HG02852 (cell line): ENCODE results near the gene SPRY1.

Experiments
- ATAC-seq: cut with Tn5 transposase; IDR thresholded peaks from one replicate; pipeline ENCODE4 v1.9.1; 2021; ENCODE audit warnings: mild to moderate bottlenecking, moderate library complexity; ENCODE audit not compliant: unreplicated experiment

The SPRY1 gene

GRCh38 chr4:123378794-123379193, 17.8 kb upstream of the SPRY1 start:
- no peak for ATAC-seq

DNA sequence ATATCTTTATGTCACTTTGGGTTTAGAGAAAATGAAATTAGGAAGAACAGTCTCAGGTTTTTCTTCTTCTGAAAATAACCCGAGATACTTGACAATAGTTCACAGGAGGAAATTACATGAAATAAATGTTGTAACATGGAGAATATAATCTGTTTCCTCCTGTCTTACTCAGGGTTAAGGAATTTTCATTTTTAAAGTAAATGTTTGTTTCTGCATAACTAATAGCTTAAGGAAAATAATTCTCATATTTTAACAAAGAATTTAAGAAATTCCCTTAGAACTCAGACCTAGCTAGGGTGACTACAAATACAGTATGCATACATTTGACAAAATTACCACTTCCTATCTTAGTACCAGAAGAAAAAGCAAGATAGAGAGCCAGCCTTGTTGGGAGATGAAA, 17.2 kb upstream of the SPRY1 start:
- no peak for ATAC-seq

- ATAC-seq, result peak; percentile 94
These were observed 15.6 kb upstream of the SPRY1 start for GRCh38 chr4:123380728-123381716.

DNA sequence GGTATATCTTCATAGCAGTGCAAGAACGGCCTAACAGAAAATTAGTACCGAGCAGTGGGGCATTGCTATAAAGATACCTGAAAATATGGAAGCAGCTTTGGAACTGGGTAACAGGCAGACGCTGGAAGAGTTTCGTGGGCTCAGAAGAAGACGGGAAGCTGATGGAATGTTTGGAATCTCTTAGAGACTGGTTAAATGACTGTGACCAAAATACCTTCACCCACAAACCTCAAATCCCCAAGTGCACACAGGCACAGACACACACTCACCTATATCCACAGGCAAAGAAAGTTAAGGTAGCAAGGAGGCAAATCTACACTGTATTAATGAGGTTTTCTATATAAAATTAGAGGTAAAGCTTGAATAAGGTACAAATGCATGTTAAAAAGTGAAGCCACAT, 14.6 kb upstream of the SPRY1 start:
- ATAC-seq, result no peak

DNA sequence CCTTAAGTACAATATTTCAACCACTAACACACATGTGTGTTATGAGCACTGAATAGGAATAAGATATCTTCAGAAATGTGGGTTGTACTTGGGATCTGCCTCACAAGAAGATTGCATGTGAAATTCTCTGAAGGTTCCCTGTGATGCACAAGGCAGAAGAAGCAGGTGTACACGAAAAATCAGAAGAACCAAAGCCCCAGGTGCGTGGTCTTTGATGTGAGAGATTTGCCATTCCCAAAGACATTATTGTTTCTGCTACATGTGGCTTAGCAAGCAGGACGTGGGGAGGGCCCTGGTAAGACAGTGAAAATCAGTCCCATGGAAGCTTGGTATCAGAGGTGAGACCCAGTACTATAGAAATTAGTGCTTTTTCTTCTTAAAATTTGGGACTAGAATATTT, 13.0 kb upstream of the SPRY1 start:
- no peak for ATAC-seq

DNA sequence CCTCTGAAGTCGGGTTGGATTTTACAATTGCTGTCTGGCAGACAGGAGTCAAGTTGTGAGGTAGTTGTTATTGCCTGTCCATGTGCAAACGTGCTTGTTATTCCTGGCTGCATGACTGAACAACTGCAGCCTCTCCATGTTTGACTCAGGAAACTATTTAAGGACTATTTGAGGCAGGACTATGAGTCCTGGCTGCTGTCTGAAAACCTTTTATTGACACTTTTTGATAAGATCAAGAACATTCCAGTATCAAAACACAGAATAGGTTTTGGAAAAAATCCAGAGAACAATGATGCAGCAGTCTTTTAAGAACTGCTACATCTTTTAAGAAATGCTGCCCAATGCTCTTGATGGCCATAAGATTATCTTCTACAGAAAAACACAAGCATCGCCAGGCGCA, 10.0 kb upstream of the SPRY1 start:
- no peak for ATAC-seq

DNA sequence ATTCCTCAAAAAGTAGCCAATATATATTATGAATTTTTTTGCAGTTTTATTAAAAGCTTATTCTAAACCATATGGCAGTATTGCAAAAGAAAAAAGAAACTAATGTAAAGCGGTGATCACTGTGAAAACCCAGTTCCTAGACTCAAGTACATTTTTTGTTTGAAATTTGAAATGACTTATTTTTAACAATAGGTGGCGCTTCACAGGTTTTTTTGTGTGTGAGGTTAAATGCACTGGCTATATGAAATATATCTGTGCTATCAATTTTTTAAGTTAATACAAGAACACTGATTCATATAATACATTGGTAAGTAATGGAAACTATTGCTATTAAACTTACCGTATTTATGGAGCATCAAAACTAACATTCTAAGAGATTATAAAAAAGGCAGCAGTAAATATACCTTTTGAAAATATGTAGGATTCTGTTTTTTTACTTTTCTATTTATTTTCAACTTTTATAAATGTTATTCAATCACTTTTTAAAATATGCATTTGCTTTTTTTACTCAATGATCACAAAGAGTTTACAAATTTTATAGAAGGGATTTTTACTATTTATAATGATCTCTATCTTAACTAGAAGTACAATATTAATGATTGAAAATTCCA, 5.6 kb upstream of the SPRY1 start:
- no peak for ATAC-seq

DNA sequence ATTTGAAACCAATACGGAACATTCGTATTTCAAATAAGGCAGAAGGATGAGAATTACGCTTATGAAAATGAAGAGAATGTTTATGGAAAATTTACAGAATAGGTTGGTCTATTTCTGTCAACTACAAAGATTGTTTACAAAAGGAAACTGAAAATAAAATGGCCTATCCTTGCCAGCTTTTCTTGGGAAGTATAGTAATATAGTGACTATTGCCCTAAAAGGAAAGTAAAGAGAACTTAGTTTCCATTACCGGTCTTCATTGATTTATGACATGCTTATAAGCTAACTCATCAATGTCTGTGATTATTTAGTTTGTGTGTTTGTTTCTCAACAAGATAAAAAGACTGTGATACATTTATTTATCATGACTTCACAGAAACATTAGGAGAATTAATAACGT, 2.9 kb upstream of the SPRY1 start:
- no peak for ATAC-seq

DNA sequence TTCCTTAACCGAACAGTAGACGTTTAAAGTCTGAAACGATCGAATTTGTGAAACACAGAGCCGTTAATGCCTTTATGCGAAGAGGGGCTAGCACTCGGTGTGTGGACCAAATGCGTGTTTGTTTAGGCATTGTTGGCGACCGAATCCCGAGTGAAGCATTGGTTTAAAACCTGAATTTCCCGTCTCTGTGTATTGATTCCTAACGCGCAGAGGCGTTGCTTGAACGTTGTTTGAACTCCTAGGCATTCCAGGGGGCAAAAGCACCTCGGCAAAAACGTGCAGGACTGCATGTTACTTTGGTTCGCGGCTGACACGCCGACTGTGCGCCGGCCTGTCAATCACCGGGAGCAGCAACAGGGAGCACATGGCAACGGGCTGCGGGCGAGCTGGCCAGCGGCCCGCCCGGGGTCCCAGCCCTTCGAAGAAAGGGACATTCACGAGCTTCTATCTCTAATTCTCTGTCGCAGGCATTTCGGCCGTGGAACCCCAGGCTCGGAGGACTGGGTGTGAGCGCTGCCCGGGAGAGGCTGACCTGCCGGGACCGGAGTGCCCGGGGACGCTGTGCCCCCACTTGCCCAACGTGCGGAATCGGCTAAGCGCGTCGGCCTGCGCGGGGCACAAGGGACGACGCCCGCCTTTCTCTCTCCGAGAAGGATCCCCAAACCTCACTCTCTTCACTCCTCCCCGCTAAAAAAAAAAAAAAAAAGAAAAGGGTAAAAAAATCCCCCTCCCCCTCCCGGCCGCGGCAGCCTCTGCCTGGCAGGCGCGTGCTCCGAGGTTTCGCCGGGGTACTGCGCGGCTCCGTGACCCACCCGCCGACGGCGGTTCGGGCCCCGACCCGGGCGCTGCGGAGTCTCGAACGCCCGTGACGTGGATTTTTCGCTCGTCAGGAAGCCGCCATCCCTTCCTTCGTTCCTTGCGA, 810 bp downstream of the SPRY1 start:
- ATAC-seq, result peak; percentile 13

- peak; percentile 57 for ATAC-seq
These were observed 1.7 kb downstream of the SPRY1 start for GRCh38 chr4:123398066-123398852.

DNA sequence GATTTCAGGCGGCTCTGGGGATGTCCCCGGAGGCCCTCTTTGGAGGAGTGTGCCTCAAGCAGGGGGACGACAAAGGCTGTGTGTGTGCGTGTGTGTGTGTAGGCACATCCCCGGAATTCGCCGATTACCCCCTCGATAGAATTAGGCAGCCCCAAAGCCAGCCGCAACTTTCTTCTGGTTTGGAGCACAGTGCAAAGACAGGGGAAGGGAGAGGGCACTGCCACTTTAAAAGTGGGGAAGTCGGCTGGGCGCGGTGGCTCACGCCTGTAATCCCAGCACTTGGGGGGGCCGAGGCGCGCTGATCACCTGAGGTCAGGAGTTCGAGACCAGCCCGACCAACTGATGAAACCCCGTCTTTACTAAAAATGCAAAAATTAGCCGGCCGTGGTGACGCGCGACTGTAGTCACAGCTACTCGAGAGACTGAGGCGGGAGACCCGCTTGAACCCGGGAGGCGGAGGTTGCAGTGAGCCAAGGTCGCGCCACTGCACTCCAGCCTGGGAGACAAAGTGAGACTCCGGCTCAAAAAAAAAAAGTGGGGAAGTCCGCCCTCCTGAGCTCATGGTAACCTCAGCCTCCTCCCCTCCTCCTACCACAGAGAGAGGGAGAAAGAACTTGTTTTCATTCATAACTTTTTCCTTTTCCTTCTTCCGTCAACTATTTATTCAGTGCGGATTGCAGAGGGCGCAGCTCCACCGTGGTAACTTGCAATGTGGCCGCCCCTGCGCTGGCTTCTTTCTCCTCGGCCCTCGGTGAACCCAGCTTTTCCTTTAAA, 2.4 kb downstream of the SPRY1 start:
- no peak for ATAC-seq

DNA sequence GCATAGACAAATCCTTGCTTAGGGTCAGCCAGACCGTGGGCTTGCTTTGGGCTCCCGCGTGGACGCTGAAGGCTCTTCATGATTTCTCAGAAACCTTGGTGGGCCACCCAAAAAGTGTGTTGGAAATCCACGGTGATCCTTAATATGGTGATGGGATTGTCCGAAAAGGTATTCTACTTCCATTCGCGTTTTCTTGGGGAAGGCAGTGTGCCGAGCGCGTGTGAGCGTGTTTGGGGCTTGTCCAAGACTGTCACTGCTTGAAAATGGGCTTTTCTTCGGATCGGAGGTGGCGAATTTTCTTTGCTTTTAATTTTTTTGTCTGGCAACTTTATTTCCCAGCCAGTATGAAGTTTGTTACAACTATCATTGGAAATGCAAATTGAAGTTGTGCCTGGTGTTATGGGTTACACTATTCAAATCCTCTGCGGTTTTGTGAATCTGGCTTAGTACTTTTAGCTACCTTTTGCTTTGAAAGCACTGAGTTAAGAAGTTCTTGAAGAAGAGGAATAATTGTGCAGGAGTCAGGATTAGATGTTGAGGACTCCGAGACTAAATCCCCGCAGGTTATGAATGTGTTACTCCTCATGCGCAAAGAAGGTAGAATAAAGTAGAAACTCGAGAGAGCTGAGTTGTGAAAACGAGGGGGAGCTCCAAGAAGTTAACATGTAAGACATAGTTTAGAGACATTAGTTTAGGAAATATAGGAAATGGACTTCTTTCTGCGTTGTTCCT, 3.2 kb downstream of the SPRY1 start:
- no peak for ATAC-seq

DNA sequence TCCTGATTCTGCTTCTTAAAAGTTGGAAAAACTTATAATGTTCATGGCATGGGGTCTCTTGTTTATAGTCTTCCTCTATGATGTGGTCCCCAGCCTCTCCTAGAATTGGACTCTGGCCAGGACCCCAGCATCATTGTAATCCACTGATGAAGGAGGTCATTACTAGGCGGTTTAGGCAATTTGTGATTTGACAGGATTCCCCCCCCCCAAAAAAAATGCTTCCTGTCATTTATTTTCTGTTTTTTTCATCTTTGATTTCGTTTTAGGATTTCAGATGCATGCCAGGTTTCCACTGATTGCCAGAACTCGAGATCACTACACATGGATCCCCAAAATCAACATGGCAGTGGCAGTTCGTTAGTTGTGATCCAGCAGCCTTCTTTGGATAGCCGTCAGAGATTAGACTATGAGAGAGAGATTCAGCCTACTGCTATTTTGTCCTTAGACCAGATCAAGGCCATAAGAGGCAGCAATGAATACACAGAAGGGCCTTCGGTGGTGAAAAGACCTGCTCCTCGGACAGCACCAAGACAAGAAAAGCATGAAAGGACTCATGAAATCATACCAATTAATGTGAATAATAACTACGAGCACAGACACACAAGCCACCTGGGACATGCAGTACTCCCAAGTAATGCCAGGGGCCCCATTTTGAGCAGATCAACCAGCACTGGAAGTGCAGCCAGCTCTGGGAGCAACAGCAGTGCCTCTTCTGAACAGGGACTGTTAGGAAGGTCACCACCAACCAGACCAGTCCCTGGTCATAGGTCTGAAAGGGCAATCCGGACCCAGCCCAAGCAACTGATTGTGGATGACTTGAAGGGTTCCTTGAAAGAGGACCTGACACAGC, 4.9 kb downstream of the SPRY1 start:
- ATAC-seq, result no peak

- no peak for ATAC-seq
These were observed 5.5 kb downstream of the SPRY1 start for GRCh38 chr4:123402121-123402465.

DNA sequence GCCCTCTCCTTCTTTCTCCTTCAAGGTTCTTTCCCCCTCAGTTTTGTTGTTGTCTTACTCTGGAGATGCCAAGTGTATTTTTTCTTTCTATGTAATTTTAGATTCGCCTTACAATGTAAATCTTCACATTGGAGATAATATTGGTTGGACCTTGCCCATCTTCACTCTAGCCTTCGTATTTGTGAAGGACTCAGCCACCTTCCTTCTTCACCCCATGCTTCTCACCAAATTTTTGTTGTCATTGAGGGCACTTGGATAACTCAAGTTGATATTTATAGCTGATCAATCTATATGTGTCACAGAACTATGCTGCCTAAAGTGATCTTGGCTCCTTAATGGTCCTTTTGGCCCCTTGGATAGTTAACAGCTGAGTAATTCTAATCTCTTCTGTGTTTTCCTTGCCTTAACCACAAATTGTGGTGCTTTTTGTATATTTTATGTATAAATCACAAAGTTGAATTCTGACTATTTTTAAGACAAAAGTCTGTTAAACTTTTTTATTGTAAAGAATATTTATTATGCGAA, 6.5 kb downstream of the SPRY1 start:
- ATAC-seq, result no peak

- no peak for ATAC-seq
These were observed 7.9 kb downstream of the SPRY1 start for GRCh38 chr4:123404533-123404932.

DNA sequence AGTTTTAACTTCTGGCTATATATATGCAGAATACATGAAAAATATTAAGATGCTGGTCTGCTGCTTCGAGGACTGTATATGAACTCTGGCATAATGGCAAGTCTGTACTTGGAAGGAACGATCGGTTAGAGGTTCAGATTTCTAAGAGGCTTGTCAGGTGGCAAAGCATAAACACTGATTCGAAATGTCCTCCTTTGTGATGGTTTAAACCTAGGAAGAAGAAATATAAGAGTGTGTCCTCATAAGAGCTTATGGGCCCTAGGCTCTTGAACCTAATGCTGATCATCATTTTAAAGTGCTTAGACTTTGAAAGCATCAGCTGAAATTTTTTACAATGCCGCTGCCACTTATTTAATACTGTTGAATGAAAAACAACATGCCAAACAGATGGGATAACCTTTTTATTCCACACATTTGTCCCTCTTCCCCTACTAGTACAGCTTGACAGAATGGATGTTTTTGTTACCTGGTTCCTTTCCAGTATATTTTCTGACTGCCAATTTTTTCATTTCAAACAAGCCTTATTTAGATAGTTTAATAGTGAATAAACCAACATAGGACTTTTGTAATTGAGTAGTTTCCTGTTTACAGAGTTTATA, 8.8 kb downstream of the SPRY1 start:
- ATAC-seq, result no peak

DNA sequence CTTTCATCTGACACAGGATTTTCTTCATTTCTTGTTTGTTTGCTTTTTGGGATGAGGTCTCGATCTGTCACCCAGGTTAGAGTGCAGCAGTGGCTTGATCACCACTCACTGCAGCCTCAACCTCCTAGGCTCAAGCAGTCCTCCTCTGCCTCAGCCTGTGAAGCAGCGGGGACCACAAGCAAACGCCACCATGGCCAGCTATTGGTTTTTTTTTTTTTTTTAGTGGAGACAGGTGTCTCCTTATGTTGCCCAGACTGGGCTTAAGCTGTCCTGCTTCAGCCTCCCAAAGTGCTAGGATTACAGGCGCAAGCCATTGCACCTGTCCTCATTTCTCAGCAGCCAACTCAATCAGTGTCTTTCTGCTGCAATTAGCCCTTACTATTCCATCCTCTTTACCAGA, 10.3 kb downstream of the SPRY1 start:
- ATAC-seq, result no peak
